Measurements from ENCODE around the gene SLC3A2. TPM values are rescaled to one million over a fixed set of nuclear protein-coding genes. Genes with fewer than 3 reads are reported as not detected.
A peak's percentile ranks its signal among the peaks of the same experiment; 100 is the strongest.

The SLC3A2 gene
- polyA plus RNA-seq, 1 donor from 2014 or later, result 111 TPM

DNA sequence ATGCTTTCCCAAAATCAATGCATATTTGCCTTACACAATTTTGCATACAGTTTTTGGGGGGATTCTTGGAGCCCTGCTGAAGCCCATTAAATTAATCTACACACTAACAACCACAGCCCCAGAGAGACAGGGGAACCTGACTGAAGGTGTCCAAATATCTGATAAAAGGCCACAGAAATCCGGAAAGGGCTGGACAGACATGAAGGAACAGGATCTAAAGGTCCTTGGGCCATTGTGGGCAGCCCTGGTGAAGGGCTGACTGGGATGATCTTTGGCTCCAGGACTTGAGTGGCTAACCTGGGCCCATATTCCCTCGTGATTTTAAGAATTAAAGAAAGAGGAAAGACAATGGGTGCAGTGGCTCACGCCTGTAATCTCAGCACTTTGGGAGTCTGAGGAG, 34.5 kb upstream of the SLC3A2 start:
- Mint-ChIP-seq H3K4me1 (peaks cover 0 to 4% (median 3%) of the 10 kb centered on the region in 3 donors), H3K4me3 (no peak overlapping the region), H3K27ac (no peak overlapping the region)

DNA sequence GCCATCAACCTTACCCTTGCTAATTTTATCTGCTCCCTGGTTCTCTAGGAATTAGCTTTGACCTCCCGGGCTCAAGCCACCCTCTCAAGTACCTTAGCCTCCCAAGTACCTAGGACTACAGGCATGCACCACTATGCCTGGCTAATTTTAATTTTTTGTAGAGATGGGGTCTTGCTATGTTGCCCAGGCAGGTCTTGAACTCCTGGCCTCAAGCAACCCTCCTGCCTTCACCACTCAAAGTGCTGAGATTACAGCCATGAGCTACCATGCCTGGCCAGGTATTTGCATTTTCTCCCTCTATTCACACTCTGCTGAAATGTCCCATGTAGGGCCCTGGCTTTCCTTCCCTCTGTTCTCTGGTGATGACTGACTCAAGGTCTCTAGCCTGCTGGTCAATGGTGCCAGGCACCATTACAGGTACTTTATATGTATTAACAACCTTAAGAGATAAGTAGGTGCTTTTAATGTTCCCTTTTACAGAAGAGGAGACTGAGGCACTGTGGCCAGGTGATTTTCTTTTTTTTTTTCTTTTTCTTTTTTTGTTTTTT, 32.9 kb upstream of the SLC3A2 start:
- Mint-ChIP-seq H3K9me3 (no peaks in the 10 kb centered on the region), H3K36me3 (no peaks in the 10 kb centered on the region), H3K27me3 (no peaks in the 10 kb centered on the region), H3K4me3 (peak overlapping the region in 1 of 4 donors; percentile 11), H3K4me1 (peaks cover 7 to 16% (median 13%) of the 10 kb centered on the region in 3 donors), H3K27ac (peak overlapping the region in 1 of 3 donors; percentile 51)

More for the DNA sequence above, 34.5 kb upstream of the SLC3A2 start:
- Mint-ChIP-seq H3K27me3 (no peaks in the 10 kb centered on the region), H3K9me3 (no peaks in the 10 kb centered on the region), H3K36me3 (no peaks in the 10 kb centered on the region)

DNA sequence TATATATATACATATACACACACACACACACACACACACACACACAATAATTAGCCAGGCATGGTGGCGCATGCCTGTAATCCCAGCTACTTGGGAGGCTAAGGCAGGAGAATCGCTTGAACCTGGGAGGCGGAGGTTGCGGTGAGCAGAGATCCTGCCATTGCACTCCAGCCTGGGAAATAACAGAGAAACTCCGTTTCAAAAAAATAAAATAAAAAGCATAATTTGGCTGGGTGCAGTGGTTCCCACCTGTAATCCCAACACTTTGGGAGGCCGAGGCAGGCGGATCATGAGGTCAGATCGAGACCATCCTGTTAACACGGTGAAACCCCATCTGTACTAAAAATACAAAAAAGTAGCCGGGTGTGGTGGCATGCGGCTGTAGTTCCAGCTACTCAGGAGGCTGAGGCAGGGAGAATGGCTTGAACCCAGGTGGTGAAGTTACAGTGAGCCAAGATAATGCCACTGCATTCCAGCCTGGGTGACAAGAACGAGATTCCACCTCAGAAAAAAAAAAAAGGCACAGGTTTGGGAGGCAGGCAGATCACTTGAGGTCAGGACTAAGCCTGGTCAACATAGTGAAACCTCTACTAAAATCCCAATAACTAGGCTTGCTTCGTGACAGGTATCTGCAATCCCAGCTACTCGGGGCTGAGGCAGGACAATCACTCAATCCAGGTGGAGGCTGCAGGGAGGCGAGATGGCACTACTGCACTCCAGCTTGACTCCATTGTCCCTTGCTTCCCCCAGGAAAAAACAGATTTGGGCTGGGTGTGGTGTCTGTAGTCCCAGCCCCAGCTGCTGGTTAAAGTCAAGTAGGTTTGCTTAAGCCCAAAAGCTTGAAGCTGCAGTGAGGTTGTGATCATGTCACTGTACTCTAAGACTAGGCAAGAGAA, 29.5 kb upstream of the SLC3A2 start:
- H3K4me1 Mint-ChIP-seq, result peaks cover 21 to 43% (median 37%) of the 10 kb centered on the region in 3 donors
- H3K4me3 Mint-ChIP-seq, result peak overlapping the region; percentile 0 to 86 (median 52)
- peak overlapping the region; percentile 53 to 92 (median 88) for H3K27ac Mint-ChIP-seq
- no peaks in the 10 kb centered on the region for H3K27me3 Mint-ChIP-seq
- no peaks in the 10 kb centered on the region for H3K36me3 Mint-ChIP-seq
- H3K9me3 Mint-ChIP-seq, result no peaks in the 10 kb centered on the region

DNA sequence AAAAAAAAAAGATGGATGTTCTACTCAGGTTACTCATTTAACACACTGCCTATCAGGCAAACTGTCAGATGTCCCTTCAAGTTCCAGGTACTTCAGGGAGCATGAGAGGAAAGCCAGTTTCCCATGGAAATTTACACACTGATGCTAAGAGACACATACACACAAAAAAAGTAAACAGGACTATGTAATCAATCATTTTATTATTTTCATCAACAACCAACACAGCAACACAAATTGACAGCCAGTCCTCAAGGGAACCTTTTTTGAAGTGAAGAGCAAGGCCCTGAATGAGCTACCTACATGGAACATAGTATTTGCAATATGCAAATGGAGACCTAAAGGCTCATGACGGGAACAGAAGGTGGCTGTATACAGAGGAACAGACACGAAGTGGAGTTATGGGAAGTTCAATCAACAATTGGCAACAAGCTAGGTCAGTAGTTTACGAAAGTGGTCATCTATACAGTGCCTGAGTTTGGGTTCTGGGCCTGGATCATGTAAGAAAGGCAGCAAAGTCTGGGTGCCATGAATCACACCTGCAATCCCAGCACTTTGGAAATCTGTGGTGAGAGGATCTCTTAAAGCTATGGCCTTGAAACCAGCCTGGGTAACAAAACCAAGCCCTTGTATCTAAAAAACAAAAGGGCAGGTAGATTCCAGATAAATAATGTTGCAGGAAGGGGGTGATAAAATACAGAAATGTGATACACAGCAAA, 28.7 kb upstream of the SLC3A2 start:
- H3K9me3 Mint-ChIP-seq, result no peaks in the 10 kb centered on the region
- H3K36me3 Mint-ChIP-seq, result no peaks in the 10 kb centered on the region
- peak overlapping the region; percentile 0 to 86 (median 52) for H3K4me3 Mint-ChIP-seq
- H3K27me3 Mint-ChIP-seq, result no peaks in the 10 kb centered on the region
- peak overlapping the region; percentile 77 to 92 (median 88) for H3K27ac Mint-ChIP-seq
- H3K4me1 Mint-ChIP-seq, result peaks cover 21 to 43% (median 40%) of the 10 kb centered on the region in 3 donors

DNA sequence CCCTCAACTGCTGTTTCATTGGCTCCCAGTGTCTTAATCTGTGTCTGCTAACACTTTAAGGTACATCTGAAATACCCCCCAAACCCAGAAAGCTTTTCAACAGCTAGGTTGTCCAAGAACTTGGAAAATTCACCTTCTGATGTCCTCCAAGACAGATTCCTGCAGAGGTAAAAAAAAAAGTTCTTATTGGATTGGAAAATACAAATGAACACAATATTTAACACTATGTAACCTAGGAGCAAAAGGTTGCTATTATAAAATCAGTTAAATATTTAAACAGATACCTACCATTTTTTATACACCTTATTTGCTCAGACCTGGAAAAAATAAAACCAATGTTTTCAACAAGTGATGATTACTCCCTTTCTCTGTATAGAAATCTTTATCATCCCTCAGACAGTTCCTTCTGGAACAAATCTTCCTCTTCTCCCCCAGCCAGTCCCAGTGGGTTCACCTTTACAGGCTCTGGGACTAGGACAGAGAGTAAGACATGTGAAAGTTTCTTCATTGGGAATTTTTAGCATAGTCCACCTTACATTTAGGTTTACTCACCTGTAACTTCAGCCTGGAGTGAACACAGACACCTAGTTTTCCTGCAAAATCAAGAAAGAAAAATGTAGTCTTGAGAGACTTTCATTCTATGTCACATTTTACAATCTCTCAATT, 28.0 kb upstream of the SLC3A2 start:
- peak overlapping the region in 2 of 3 donors; percentile 50 to 92 for H3K27ac Mint-ChIP-seq
- H3K4me3 Mint-ChIP-seq, result peak overlapping the region in 3 of 4 donors; percentile 12 to 97 (median 82)
- H3K9me3 Mint-ChIP-seq, result no peaks in the 10 kb centered on the region
- no peaks in the 10 kb centered on the region for H3K36me3 Mint-ChIP-seq
- H3K27me3 Mint-ChIP-seq, result no peaks in the 10 kb centered on the region
- peaks cover 26 to 43% (median 41%) of the 10 kb centered on the region in 3 donors for H3K4me1 Mint-ChIP-seq

DNA sequence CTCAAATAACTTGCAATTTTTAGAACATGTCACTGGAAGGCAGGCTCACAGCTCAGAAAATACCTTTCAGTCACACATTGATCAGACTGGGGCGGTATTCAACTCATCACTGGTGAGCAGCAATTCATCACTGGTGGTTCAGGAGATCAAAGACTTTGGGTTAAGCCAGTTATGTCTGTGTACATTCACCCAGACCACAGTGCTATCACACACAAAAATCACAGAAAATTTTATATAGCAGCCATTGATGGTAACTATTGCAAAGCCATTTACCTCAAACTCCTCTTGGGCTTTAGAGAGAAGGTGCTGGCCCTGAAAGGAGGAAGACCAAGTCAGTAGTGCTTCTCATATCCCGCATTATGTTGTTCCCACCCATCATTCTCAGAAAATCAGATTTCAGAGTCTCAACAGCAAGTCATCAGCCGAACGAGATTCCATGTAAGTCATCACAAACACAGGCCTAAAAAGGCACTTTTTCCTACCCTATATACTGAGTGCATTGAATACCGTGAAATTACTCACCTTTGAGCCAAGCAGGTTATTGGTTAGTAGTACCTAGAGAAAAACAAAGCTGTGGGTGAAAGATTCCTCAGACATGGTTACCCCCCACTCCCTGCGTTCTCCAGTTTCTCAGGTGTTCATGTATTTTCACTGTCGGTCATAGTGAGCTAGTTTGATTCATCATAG, 27.3 kb upstream of the SLC3A2 start:
- Mint-ChIP-seq H3K4me1 (peaks cover 30 to 45% (median 43%) of the 10 kb centered on the region in 3 donors), H3K27ac (peak overlapping the region; percentile 86 to 99 (median 89)), H3K36me3 (no peaks in the 10 kb centered on the region), H3K9me3 (no peaks in the 10 kb centered on the region), H3K27me3 (no peaks in the 10 kb centered on the region), H3K4me3 (peak overlapping the region; percentile 97 to 99 (median 98))

DNA sequence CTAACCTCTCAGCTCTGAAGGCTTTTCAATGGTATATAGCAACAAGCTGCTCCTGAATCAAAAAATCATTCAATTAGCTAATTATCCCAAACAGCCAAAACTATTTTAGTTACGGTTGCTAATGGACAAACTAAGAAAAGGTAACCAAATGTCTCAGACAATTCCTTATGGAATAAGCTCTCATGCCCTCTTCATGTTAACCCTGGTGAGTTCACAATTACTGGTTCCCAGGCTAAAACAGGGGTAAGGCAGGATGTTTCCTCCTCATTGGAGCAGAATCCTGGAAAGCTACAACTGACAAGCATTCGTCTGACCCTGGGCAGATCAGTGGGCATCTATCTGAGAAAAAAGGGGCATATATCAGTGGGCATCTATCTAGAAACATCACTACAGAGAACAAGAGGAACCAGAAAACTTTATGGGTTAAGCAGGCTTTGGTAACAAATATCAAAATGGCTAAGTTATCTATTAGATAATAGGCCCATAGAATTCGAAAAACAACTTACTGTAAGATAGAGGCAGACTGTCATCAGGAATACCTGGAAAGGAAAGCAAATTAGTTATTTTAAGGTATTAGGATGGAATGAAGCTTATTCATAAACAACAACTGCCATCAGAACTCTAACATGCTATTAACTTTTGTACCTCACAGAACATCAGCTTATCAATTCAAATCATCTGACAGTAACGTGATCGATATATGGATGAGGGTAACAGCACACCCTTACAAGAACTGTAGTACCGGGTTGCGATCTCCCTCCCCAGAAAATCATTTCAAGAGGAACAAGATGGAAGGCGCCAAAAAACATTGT, 26.5 kb upstream of the SLC3A2 start:
- Mint-ChIP-seq H3K4me1 (peaks cover 30 to 43% (median 40%) of the 10 kb centered on the region in 3 donors), H3K27me3 (no peaks in the 10 kb centered on the region), H3K36me3 (no peaks in the 10 kb centered on the region), H3K27ac (peak overlapping the region; percentile 89 to 99 (median 98)), H3K9me3 (no peaks in the 10 kb centered on the region), H3K4me3 (peak overlapping the region; percentile 97 to 99 (median 98))

DNA sequence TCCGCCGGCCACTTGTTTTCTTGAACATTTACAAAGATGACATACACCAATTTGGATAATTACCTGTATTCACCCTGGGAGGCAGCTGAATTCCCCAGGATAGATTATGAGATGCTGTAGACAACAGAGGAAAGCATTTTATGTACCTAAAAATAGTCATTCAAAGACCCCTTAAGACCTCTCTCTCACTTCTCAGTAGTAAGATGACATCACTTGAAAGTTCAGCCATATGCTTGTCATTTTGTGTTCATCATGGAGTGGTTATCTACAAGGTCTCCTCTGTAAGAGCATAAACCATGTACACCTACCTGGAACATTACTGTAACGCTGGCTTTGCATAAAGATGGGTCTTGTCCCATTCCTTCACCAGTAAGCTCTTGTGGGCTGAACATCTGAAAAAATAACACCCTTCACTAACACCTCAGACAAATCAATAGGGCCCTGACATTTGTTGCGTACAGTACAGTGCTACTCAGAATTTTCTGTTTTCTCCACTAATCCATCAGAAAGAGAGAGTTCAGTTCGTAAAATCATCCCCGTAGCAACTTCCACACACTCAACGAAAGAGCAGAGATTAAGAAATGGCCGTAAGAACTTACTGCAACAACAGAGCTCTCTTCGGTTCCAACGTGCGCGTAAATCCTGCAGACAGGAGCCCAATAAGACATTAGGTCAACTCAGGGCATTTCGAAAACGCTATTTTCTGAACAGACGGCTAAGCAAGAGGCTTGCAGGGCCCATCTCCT, 25.7 kb upstream of the SLC3A2 start:
- Mint-ChIP-seq H3K4me3 (peak overlapping the region; percentile 97 to 99 (median 98)), H3K36me3 (no peaks in the 10 kb centered on the region), H3K27ac (peak overlapping the region; percentile 89 to 99 (median 98)), H3K4me1 (peaks cover 32 to 43% (median 40%) of the 10 kb centered on the region in 3 donors), H3K9me3 (no peaks in the 10 kb centered on the region), H3K27me3 (no peaks in the 10 kb centered on the region)

DNA sequence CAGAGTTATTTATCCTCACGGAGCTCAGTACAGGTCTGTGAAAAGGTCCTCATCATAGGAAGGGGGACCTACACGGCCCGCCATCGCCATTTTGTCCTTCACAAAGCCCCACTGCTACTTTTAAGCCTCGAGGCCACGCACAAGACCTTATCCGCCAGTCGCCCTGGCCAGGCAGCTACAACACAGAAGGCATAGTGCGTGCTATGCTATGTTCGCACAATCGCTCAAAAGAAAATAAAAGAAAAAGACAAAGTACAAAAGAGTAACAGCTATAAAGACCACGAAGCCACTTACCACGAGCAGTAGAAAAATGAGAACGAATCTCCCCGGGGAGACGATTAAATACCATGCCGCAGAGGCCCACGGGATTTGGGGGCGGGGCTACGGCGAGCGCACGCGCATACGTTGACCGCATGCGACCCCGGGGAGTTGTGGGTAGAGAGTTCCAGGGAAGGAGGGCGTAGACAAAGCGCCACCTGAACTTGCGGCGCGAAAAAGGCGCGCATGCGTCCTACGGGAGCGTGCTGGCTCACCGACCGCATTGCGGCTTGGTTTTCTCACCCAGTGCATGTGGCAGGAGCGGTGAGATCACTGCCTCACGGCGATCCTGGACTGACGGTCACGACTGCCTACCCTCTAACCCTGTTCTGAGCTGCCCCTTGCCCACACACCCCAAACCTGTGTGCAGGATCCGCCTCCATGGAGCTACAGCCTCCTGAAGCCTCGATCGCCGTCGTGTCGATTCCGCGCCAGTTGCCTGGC, 24.9 kb upstream of the SLC3A2 start:
- Mint-ChIP-seq H3K4me3 (peak overlapping the region; percentile 97 to 99 (median 98)), H3K9me3 (no peaks in the 10 kb centered on the region), H3K36me3 (no peaks in the 10 kb centered on the region), H3K27me3 (no peaks in the 10 kb centered on the region), H3K4me1 (peaks cover 32 to 43% (median 40%) of the 10 kb centered on the region in 3 donors), H3K27ac (peak overlapping the region; percentile 89 to 99 (median 98))

DNA sequence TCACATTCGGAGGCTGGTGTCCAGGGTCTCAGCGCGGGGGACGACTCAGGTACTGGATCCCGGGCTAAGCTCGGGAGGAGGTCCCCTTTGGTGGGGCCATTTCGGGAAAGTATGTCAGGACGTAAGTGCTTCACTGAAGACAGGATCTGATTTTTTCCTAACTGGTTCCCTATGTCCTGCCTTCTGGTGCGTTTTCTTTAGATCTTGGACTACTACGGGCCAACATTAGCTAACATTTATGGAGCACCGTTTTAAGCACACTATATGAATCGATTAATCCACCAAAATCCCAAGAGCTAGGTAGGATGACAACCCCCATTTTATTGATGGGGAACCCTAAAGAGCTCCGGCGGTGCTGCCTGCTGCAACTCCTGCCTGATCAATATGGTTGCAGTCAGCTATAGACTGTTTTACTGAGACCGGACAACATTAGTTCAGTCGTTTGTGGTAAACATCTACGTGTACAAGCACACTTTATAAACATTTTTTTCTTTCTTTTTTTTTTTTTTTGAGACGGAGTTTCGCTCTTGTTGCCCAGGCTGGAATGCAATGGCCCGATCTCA, 24.3 kb upstream of the SLC3A2 start:
- Mint-ChIP-seq H3K36me3 (no peaks in the 10 kb centered on the region), H3K4me3 (peak overlapping the region; percentile 97 to 99 (median 98)), H3K4me1 (peaks cover 32 to 40% (median 38%) of the 10 kb centered on the region in 3 donors), H3K27me3 (no peaks in the 10 kb centered on the region), H3K9me3 (no peaks in the 10 kb centered on the region), H3K27ac (peak overlapping the region; percentile 89 to 99 (median 98))

DNA sequence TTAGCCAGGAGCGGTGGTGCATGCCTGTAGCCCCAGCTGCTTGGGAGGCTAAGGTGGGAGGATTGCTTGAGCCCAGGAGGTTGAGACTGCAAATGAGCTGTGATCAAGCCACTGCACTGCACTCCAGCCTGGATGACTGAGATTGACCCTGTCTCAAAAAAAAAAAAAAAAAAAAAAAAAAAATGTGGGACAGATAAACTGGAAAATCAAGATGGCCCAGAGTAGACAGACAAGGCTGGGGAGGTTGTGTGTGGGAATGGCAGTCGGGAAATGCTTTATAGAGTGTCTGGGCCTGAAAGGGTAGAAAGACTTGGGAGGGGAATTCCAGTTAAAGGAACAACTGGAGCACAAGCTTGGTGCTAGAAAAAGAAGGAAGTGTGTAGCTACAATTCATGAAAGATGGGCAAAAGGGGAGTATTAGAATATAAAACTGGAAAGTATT, 23.1 kb upstream of the SLC3A2 start:
- H3K4me1 Mint-ChIP-seq, result peaks cover 30 to 35% (median 33%) of the 10 kb centered on the region in 3 donors
- peak overlapping the region; percentile 35 to 84 (median 77) for H3K27ac Mint-ChIP-seq
- no peaks in the 10 kb centered on the region for H3K36me3 Mint-ChIP-seq
- H3K4me3 Mint-ChIP-seq, result peak overlapping the region; percentile 13 to 98 (median 85)
- H3K9me3 Mint-ChIP-seq, result no peaks in the 10 kb centered on the region
- no peaks in the 10 kb centered on the region for H3K27me3 Mint-ChIP-seq

DNA sequence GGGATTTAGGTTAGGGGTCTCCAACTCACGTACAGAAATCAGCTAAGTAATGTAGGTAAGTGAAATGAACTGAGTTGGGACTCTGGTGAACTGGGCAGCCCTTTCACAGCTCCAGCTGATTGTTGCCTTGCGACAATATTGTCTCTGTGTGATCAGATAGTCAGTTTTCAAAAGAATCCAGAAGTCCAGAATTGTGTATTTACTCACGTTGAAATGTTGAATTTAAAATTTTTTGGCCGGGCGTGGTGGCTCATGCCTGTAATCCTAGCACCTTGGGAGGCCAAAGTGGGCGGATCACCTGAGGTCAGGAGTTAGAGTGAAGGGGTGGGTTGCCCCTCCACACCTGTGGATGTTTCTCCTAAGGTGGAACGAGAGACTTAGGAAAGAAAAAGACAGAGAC, 22.5 kb upstream of the SLC3A2 start:
- Mint-ChIP-seq H3K27me3 (no peaks in the 10 kb centered on the region), H3K4me3 (peak overlapping the region; percentile 13 to 98 (median 85)), H3K4me1 (peaks cover 30 to 34% (median 32%) of the 10 kb centered on the region in 3 donors), H3K27ac (peak overlapping the region in 2 of 3 donors; percentile 77 to 84), H3K9me3 (no peaks in the 10 kb centered on the region), H3K36me3 (no peaks in the 10 kb centered on the region)
